Measurements from ENCODE around the gene SCOC. TPM values are rescaled to one million over a fixed set of nuclear protein-coding genes. Genes with fewer than 3 reads are reported as not detected.

Gene SCOC
- total and polyA plus RNA-seq, 10 of the 15 experiments (the other 5 are each of a cell fraction or from before 2014, with no cell fraction given) = 28.2 to 154 (median 54.0) TPM

- H3K4me3 ChIP-seq = no peak overlapping the region
- no peak overlapping the region for H3K9ac ChIP-seq (ENCODE audit: control insufficient read depth, insufficient read depth, low read length)
- ChIA-PET POLR2A (no interaction called here), RAD21 (ENCODE audit: unreplicated experiment) (no interaction called here), SMC1A (ENCODE audit: uncharacterized antibody, unreplicated experiment) (no interaction called here), CTCF (no interaction called here)
- no peaks in the 10 kb centered on the region for H3K9me3 ChIP-seq (replicated peaks; ENCODE audit: control insufficient read depth, insufficient read depth, low read length)
- TF ChIP-seq PML (IDR thresholded peaks at IDR 0.05; ENCODE audit: low read length) (no peak), SIX5 (IDR thresholded peaks at IDR 0.05; ENCODE audit: low read depth, low read length, severe bottlenecking) (no peak), CHD1 (IDR thresholded peaks at IDR 0.05; ENCODE audit: low read depth, low read length) (no peak), GATAD2B (conservative IDR thresholded peaks at IDR 0.05; ENCODE audit: low read depth) (no peak), MXI1 (IDR thresholded peaks at IDR 0.05; ENCODE audit: low read depth, low read length) (no peak), SMAD1 (IDR thresholded peaks at IDR 0.05; ENCODE audit: low read depth, partially characterized antibody) (no peak)
- DNase-seq (ENCODE audit: low read depth, low spot score) = no peak
- no peaks in the 10 kb centered on the region for H3K4me1 ChIP-seq (ENCODE audit: control insufficient read depth, insufficient read depth, low read length)
- no peaks in the 10 kb centered on the region for H4K20me1 ChIP-seq (ENCODE audit: control insufficient read depth, insufficient read depth)
- H3K36me3 ChIP-seq (ENCODE audit: control insufficient read depth in 2 of 2, insufficient read depth in 2 of 2, low read length in 1 of 2) = no peaks in the 10 kb centered on the region
- H3K4me2 ChIP-seq (ENCODE audit: control insufficient read depth, insufficient read depth) = no peak overlapping the region
- no TSS peak for BruUV-seq (replicated peaks)
- ATAC-seq = no peak
- H3K27me3 ChIP-seq (replicated peaks in 1 of 2; ENCODE audit: control insufficient read depth in 2 of 2, insufficient read depth in 2 of 2, low read length in 1 of 2) = no peaks in the 10 kb centered on the region
- in situ Hi-C loops (cut with MboI) = no loop called here
- H3K79me2 ChIP-seq (ENCODE audit: control insufficient read depth, insufficient read depth, low read length) = no peaks in the 10 kb centered on the region
- no peak overlapping the region for H2AFZ ChIP-seq (ENCODE audit: control insufficient read depth, low read depth, low read length)
- WGBS (ENCODE audit: insufficient coverage, insufficient replicate concordance, low lambda C conversion rate, missing lambda C conversion rate) = 0% methylated on average over 2 of the region's 2 CpGs
- FAIRE-seq = no peak
- intact Hi-C loops (cut with micrococcal nuclease; ENCODE audit: unreplicated experiment) = no loop called here
- no peak overlapping the region for H3K27ac ChIP-seq (ENCODE audit: control insufficient read depth, insufficient read depth)
These were observed 40.7 kb upstream of the SCOC start for GRCh38 chr4:140332734-140333133.

DNA sequence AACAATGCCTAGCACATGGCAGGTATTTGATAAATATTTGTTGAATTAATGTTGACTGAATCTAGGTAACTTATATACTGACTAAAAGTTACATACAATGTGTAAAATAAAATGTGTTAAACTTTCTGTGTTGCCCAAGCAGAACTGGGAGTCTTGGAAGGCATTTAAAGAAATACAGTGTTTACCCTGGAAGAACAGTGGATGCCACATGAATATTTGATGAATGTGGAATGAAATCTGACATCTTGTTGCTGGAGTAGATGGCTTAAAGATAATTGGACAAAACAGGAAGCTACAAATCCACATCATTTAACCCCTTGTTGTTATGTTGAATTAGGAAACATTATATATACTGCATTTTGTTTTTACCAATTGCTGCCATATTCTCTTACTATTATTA, 39.9 kb upstream of the SCOC start:
- H3K36me3 ChIP-seq (ENCODE audit: control insufficient read depth in 2 of 2, insufficient read depth in 2 of 2, low read length in 1 of 2) = no peaks in the 10 kb centered on the region
- H3K4me3 ChIP-seq = no peak overlapping the region
- FAIRE-seq (no peak), DNase-seq (ENCODE audit: low read depth, low spot score) (no peak), ATAC-seq (no peak)
- SMC1A ChIA-PET (ENCODE audit: uncharacterized antibody, unreplicated experiment) = no interaction called here
- POLR2A ChIA-PET = no interaction called here
- RAD21 ChIA-PET (ENCODE audit: unreplicated experiment) = no interaction called here
- TF ChIP-seq ESRRA (IDR thresholded peaks at IDR 0.05; ENCODE audit: low read length) (no peak), NRF1 (conservative IDR thresholded peaks at IDR 0.05; ENCODE audit: low read depth, low read length) (no peak), RBBP5 (conservative IDR thresholded peaks at IDR 0.05) (no peak), TBL1XR1 (IDR thresholded peaks at IDR 0.05; ENCODE audit: low read depth, low read length) (no peak), YY1 (IDR thresholded peaks at IDR 0.05; ENCODE audit: low read depth, low read length) (no peak), FOXM1 (IDR thresholded peaks at IDR 0.05; ENCODE audit: low read depth, low read length) (no peak)
- TF ChIP-seq, protein P1, sequence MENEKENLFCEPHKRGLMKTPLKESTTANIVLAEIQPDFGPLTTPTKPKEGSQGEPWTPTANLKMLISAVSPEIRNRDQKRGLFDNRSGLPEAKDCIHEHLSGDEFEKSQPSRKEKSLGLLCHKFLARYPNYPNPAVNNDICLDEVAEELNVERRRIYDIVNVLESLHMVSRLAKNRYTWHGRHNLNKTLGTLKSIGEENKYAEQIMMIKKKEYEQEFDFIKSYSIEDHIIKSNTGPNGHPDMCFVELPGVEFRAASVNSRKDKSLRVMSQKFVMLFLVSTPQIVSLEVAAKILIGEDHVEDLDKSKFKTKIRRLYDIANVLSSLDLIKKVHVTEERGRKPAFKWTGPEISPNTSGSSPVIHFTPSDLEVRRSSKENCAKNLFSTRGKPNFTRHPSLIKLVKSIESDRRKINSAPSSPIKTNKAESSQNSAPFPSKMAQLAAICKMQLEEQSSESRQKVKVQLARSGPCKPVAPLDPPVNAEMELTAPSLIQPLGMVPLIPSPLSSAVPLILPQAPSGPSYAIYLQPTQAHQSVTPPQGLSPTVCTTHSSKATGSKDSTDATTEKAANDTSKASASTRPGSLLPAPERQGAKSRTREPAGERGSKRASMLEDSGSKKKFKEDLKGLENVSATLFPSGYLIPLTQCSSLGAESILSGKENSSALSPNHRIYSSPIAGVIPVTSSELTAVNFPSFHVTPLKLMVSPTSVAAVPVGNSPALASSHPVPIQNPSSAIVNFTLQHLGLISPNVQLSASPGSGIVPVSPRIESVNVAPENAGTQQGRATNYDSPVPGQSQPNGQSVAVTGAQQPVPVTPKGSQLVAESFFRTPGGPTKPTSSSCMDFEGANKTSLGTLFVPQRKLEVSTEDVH (IDR thresholded peaks at IDR 0.05; ENCODE audit: low read depth, partially characterized antibody) = no peak
- H4K20me1 ChIP-seq (ENCODE audit: control insufficient read depth, insufficient read depth) = no peaks in the 10 kb centered on the region
- in situ Hi-C loops (cut with MboI) (no loop called here), intact Hi-C loops (cut with micrococcal nuclease; ENCODE audit: unreplicated experiment) (no loop called here)
- no peaks in the 10 kb centered on the region for H3K4me1 ChIP-seq (ENCODE audit: control insufficient read depth, insufficient read depth, low read length)
- H3K27ac ChIP-seq (ENCODE audit: control insufficient read depth, insufficient read depth) = no peak overlapping the region
- no peak overlapping the region for H2AFZ ChIP-seq (ENCODE audit: control insufficient read depth, low read depth, low read length)
- no peaks in the 10 kb centered on the region for H3K79me2 ChIP-seq (ENCODE audit: control insufficient read depth, insufficient read depth, low read length)
- no peaks in the 10 kb centered on the region for H3K9me3 ChIP-seq (replicated peaks; ENCODE audit: control insufficient read depth, insufficient read depth, low read length)
- H3K4me2 ChIP-seq (ENCODE audit: control insufficient read depth, insufficient read depth) = no peak overlapping the region
- BruUV-seq (replicated peaks) = no TSS peak
- no peak overlapping the region for H3K9ac ChIP-seq (ENCODE audit: control insufficient read depth, insufficient read depth, low read length)
- no peaks in the 10 kb centered on the region for H3K27me3 ChIP-seq (replicated peaks in 1 of 2; ENCODE audit: control insufficient read depth in 2 of 2, insufficient read depth in 2 of 2, low read length in 1 of 2)
- CTCF ChIA-PET = no interaction called here

All from GM12878 (cell line).